NCI-H2171 (cell line): ENCODE measurements around the gene SLC6A9.
A peak's percentile ranks its signal among the peaks of the same experiment; 100 is the strongest.

ENCODE experiments used
- DNase-seq: peaks from one replicate; lab custom pipeline; 2025; lab: John Stamatoyannopoulos, UW

The SLC6A9 gene

DNA sequence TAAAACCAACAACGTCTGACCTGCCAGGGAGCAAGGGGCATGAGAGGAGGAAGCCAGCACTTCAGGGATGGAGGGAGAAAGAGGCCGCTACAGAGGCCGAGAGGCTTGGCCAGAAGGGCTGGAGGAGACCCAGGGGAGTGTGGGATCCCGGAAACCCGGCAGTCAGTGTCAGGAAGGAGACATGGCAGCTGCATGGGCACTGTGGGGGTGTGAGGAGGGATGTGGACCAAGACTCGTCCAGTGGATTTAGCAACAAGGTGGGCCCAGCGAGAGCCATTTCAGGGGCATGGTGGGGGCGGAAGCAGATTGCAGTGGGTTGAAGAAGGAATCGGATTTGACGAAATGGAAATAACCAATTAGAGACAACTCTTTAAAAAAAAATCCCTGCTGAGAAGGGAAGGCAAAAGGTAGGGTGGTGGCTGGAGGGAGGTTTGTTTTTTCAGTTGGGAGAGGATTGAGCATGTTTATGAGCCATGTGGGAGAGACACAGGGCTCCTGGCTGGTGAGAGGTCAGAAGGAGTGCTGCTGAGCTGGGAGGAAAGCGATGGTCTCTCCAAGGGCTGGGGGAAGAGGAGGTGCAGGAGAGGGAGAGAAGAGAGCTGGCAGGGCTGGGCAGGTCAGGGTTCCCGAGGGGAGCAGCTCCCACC lies 47.9 kb downstream of the SLC6A9 start:
- no peak for DNase-seq

DNA sequence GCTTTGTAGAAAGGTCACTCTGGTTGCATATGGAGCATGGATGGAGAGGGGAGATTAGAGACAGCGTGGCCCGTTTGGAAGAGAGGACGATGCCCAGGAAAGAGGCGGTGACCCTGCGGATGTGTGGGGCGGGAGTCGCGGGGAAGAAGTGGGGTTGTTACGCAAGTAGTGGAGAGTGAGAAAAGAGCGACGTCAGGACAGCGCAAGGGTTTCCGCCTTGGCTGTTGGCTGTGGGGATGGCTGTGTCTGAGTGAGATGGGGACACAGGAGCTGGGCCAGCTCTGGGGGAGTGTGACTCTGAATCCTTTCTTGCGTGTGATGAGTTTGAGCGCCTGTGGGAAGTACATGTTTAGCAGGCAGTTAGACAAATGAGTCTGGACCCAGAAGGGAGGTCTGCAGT lies 48.5 kb downstream of the SLC6A9 start:
- DNase-seq, result no peak

DNA sequence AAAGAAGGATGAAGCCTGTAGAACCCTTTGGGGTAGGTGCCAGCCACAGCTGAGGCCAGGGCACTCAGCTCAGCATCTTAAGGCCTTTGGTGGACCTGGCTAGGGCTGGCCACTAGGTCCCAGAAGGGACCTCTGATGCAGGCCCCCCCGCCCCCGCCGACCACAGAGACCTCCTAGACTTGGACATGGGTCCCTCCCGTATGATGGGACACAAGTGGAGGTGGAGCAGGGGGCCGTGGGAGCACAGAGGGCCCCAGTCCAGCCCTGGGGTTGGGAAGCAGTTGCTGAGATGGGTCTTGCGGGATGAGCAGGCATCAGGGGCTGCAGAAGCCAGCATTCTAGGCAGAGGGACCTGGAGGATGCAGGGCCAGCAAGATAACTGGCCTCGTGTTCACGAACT lies 49.0 kb downstream of the SLC6A9 start:
- DNase-seq, result no peak

DNA sequence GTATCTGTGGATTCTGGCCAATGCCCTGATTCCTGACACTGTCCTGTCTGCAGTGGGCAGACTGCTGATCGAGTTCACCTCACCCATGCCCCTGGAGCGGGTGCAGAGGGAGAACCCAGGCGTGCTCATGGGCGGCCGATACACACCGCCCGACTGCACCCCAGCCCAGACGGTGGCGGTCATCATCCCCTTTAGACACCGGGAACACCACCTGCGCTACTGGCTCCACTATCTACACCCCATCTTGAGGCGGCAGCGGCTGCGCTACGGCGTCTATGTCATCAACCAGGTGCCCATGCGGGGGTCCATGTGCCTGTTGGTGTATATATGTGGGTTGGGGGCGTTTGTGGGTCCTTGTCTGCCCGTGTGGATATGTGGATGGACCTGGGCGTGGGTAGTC lies 49.6 kb downstream of the SLC6A9 start:
- DNase-seq, result no peak

DNA sequence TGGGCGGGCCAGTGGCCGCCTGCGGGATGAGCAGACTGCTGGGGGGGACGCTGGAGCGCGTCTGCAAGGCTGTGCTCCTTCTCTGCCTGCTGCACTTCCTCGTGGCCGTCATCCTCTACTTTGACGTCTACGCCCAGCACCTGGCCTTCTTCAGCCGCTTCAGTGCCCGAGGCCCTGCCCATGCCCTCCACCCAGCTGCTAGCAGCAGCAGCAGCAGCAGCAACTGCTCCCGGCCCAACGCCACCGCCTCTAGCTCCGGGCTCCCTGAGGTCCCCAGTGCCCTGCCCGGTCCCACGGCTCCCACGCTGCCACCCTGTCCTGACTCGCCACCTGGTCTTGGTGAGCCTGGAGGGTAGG lies 50.1 kb downstream of the SLC6A9 start:
- DNase-seq, result no peak

DNA sequence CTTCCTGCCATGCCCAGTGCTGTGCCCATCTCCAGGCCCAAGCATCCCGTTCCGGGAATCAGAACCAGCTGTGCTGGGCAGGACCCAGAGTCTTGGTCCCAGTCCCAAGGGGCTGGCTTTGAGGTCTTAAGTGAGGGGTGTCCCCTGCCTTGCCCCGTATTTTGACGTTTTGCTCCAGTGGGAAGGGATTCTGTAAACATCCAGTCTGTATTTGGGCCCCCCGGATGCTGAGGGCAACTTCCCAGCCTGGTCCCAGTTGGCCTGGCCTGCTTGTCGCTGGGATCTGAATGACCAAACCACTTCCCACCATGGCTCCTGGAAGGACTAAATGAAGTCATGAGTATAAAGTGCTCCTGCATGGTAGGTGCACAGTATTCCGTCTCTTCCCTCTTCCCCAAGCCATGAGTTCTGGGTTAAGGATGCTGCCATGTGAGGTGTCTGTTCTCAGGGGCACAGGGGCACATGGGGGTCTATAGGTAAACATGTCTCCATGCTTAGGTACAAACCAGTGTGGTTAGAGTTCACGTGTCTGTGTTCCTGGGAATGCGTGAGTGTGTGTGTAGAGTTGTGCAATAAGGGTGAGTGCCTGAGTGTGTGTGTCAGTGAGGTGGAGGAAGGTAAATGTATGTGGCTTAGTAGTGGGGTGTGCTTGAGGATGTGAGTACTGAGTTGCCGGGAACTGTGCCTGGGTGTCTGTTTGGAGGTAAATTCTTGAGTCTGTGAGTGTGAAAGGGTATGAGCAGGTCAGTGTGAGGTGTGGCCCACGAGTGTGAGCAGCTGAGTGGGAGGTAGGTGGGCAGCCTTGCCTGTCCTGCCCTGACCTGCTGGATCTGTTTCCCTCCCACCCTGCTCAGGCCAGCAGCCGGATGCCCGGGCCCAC lies 50.8 kb downstream of the SLC6A9 start:
- DNase-seq, result no peak

GRCh38 chr1:43979528-43980254 lies 51.6 kb downstream of the SLC6A9 start:
- no peak for DNase-seq

GRCh38 chr1:43979261-43979527 lies 52.1 kb downstream of the SLC6A9 start:
- DNase-seq, result no peak

DNA sequence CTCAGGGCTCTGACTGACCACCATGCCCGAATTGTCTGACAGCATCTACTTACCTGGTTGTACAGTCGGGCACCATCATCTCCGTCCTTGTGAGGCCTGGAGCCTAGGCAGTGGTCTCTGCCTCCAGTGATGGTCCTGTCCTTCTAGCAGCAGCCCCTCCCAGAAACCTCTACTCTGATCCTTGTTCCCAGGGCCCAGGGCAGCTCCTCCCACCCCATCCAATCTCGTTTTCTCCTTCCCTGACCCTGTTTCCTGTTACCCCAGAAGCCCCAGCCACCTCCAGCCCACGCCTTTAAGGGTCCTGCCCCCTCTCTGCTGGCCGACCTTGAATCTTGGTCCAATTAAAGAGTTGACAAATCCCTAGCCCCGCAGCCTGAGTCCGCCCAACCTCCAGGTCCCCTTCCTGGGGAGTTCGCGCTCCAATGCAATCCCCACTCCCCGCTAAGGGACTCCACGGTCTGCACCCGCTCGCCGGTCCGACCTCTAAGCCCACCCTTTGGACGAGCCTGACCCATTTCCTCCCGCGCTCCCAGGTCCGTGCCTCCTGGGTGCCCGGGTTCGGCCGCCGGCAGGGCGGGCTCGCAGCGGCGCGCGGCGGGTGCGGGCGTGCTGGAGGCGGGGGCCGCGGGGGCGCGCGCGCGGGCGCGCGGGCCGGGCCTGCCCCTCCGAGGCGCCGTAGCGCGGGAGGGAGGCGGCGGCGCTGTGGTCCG lies 52.6 kb downstream of the SLC6A9 start, which contains the start of gene B4GALT2:
Gene B4GALT2 (plus strand): TSS at position 660 of the 710 bp plus-strand sequence. CDS start 1,951 bp downstream, outside the sequence.
- peak; percentile 27 for DNase-seq

- DNase-seq, result no peak
These were observed 53.1 kb downstream of the SLC6A9 start for GRCh38 chr1:43978264-43978550.

DNA sequence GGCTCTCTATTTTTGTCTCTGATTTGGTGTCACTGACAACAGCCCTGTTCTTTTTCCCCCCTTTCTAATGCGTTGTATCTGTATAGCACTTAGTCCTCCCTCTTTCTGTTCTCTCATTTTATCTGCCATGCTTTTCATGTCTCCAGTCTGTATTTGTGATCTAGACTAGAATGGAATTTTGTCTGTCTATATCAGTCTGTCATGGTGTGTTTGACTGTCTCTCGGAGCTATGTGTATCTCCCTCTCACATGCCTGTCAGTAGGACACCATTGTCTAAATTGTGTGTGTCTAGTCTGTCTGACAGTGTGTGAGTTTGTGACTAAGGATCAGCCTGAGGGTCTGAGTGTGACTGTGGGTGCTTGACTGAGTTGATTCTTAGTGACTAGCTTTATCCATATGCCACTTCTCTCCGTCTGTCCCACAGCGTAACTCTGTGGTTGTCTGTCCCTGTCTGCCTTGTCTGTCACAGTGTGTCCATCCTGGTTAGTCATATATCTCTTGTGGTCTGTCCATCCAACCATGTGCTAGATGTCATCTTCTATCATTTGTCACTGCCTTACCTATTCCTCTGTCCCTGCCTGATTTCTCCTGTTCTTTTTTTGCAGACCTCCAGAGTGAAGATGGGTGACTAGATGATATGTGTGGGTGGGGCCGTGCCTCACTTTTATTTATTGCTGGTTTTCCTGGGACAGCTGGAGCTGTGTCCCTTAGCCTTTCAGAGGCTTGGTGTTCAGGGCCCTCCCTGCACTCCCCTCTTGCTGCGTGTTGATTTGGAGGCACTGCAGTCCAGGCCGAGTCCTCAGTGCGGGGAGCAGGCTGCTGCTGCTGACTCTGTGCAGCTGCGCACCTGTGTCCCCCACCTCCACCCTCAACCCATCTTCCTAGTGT lies 53.6 kb downstream of the SLC6A9 start:
- DNase-seq, result no peak

DNA sequence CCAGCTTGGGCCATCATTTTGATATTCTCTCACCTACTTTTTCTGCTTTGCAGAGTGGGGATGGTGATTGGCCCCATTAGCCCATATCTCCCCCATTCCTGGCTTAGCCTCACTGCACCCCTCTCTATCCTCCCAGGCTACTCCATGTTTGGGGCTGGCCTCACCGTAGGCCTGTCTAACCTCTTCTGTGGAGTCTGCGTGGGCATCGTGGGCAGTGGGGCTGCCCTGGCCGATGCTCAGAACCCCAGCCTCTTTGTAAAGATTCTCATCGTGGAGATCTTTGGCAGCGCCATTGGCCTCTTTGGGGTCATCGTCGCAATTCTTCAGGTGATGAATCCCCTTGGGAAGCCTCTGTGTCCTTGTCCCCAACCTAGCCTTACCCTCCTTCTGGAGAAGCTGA lies 54.4 kb downstream of the SLC6A9 start:
- DNase-seq, result no peak

- DNase-seq, result no peak
These were observed 55.2 kb downstream of the SLC6A9 start for GRCh38 chr1:43976045-43976444.

DNA sequence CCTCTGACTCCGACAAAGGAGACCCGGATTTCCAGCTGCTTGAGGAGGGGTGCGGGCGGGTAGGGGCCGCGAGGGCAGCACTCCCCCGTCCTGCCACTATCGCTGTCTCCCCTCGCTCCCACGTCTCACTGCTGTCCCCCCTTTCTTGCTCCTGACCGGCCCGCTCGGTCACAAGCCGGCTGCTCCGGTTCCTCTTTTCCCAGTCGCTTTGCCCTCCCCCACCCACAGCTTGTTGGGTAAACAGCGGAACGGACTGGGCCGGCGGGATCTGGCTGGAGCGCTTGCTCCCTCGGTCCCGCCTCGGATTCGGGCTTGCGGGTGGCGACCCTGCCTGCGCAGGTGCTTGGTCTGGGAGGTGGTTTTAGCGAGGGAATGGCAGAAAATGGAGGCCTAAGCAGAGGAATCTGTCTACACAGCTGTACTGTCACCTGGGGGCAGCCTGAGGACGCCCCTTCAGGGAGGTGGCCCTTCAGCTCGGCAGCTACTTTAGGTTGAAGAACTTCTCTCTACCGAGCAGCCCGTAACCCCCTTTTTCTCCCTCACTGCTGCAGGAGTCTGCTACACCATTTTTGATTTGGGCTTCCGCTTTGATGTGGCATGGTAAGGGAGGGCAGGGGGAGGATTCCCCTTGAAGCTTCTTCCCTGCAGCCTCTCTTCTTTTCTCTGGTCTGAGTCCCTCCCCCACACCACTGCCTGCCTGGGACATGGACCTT lies 55.9 kb downstream of the SLC6A9 start:
- DNase-seq, result no peak

DNA sequence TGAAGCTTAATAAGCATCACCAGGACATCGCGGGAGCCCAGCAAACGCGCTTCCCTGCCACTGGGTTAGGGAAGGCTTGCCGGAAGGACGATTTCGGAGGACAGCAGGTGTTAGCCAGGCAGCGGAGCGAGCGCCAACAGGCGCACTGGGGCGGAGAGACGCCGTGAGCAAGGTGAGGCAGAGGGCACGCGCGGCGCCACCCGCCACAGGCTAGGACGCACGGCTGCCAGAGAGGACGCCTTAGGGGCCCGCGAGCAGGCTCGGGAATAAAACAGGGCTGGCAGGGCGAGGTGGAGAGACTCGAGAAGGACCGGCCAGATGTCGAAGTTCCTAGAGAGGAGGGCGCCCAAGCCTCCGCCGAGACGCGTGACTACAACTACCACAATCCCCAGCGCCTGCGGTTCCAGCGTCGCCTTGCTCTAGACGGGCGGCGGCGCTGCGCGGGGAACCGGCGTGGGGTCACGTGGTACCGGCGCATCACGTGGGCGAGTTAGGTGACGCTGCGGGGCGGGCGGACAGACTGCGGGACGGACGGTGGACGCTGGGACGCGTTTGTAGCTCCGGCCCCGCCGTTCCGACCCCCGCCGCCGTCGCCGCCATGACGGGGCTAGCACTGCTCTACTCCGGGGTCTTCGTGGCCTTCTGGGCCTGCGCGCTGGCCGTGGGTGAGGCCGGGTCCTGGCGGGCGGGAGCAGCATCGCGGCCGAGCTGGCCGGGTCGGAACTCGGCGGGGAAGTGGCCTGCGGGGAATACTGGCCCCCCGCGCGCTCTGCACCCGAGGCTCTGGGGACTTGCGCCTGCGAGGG lies 56.6 kb downstream of the SLC6A9 start, which contains the start of gene ATP6V0B:
Gene ATP6V0B (plus strand): TSS at position 518 of the 806 bp plus-strand sequence. CDS start 81 bp downstream, at position 599.
- peak; percentile 96 for DNase-seq

DNA sequence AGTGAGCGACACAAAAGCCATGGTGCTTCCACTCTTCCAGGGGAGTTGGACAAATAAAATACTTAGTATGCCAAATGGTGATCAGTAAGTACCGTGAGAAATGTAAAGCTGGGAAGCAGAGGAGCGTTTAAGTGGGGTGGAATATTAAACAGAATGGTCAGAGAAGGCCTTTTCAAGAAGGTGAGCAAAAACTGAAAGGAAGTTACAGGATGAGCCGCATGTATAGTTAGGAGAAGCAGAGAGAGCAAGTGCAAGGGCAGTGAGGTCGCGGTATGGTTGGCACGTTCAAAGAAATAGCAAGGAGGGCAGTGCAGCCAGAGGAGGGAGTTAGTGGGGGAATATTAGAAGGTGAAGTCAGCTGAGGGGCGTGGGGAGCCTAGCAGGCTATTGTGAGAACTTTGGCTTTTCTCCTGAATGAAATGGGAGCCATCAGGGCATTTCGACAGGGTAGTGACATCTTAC lies 57.2 kb downstream of the SLC6A9 start:
- no peak for DNase-seq

DNA sequence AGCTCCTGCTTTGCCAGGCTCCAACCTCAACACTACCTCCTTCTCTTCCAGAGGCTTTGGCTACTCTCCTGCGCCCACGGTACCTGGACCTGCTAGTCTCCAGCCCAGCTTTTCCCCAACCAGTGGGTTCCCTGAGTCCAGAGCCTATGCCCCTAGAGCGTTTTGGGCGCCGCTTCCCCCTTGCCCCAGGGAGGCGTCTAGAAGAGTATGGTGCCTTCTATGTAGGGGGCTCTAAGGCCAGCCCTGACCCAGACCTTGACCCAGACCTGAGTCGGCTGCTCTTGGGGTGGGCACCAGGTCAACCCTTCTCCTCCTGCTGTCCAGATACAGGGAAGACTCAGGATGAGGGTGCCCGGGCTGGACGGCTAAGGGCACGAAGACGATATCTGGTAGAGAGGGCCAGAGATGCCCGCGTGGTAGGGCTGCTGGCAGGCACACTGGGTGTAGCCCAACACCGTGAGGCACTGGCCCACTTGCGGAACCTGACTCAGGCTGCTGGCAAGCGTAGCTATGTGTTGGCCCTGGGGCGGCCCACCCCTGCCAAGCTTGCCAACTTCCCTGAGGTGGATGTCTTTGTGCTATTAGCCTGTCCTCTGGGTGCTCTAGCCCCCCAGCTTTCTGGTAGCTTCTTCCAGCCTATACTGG lies 59.8 kb downstream of the SLC6A9 start:
- DNase-seq, result no peak

DNA sequence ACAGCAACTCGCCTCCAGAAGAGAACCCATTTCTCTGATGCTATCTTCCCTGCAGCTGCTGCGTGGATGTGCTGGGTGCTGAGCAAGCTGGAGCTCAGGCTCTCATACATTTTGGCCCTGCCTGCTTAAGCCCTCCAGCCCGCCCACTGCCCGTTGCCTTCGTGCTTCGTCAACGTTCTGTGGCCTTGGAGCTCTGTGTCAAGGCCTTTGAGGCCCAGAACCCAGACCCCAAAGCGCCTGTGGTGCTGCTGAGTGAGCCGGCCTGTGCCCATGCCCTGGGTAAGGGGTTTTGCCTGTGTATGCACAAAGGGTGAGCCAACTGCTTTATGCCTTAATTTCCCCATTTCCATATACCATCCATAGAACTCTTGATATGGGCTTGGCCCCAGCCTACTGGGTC lies 60.4 kb downstream of the SLC6A9 start:
- DNase-seq, result no peak

- no peak for DNase-seq
These were observed 60.8 kb downstream of the SLC6A9 start for GRCh38 chr1:43970502-43970901.
